Measurements from ENCODE around the gene THAP7. TPM values are rescaled to one million over a fixed set of nuclear protein-coding genes. Genes with fewer than 3 reads are reported as not detected.

Gene THAP7
- total and polyA plus RNA-seq, 9 of the 15 experiments (the other 6 are each of a cell fraction or from before 2014, with no cell fraction given), result 7.9 to 263 (median 84.1) TPM

DNA sequence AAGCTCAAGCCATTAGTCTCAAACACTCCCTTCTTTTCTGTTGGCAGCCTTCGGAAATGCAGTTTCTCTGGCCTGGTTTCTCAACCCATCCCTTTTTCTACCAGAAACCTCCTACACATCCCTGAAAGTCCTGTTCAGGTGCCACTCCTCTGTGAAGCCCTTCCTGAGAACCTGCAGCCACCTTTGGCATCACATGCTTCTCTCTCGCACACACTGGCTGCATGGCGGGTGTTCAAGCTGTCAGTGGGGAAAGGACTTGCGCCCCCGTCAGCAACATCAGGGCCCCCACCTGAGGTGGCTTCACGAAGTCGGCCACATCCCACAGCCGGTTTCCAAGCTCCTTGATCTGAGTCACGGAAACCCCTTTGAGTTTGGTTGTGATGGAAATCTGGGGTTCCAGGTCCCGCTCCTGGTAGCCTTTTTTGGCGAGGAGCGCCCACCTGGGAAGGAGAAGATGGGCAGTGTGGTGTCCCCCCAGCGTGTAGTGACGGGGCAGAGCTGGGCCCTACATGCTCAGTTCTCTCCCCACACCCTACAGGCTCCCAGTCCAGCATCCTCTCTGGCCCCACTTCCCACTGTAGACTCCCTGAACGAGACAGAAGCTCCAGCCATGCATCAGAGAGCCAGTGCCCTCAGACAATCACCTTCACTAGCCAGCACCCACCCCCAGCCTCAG lies 42.1 kb upstream of the THAP7 start (continued):
- TF ChIP-seq, protein P1, sequence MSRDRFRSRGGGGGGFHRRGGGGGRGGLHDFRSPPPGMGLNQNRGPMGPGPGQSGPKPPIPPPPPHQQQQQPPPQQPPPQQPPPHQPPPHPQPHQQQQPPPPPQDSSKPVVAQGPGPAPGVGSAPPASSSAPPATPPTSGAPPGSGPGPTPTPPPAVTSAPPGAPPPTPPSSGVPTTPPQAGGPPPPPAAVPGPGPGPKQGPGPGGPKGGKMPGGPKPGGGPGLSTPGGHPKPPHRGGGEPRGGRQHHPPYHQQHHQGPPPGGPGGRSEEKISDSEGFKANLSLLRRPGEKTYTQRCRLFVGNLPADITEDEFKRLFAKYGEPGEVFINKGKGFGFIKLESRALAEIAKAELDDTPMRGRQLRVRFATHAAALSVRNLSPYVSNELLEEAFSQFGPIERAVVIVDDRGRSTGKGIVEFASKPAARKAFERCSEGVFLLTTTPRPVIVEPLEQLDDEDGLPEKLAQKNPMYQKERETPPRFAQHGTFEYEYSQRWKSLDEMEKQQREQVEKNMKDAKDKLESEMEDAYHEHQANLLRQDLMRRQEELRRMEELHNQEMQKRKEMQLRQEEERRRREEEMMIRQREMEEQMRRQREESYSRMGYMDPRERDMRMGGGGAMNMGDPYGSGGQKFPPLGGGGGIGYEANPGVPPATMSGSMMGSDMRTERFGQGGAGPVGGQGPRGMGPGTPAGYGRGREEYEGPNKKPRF (IDR thresholded peaks at IDR 0.05; ENCODE audit: low read depth, low read length), result no peak
- TF ChIP-seq, protein P2, sequence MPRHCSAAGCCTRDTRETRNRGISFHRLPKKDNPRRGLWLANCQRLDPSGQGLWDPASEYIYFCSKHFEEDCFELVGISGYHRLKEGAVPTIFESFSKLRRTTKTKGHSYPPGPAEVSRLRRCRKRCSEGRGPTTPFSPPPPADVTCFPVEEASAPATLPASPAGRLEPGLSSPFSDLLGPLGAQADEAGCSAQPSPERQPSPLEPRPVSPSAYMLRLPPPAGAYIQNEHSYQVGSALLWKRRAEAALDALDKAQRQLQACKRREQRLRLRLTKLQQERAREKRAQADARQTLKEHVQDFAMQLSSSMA (CRISPR knock-in tag; IDR thresholded peaks at IDR 0.05), result no peak
- 0 out of 2 replicates have a peak, but pooled peaks have one; percentile 6 for TF ChIP-seq ZNF586 (CRISPR knock-in tag; conservative IDR thresholded peaks at IDR 0.05)
- TF ChIP-seq, protein P3, sequence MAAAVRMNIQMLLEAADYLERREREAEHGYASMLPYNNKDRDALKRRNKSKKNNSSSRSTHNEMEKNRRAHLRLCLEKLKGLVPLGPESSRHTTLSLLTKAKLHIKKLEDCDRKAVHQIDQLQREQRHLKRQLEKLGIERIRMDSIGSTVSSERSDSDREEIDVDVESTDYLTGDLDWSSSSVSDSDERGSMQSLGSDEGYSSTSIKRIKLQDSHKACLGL (CRISPR knock-in tag; IDR thresholded peaks at IDR 0.05; ENCODE audit: borderline replicate concordance, poor library complexity, severe bottlenecking), result peak; percentile 2
- TF ChIP-seq, protein P4, sequence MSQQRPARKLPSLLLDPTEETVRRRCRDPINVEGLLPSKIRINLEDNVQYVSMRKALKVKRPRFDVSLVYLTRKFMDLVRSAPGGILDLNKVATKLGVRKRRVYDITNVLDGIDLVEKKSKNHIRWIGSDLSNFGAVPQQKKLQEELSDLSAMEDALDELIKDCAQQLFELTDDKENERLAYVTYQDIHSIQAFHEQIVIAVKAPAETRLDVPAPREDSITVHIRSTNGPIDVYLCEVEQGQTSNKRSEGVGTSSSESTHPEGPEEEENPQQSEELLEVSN (IDR thresholded peaks at IDR 0.05; ENCODE audit: borderline replicate concordance in 1 of 2, extremely low read depth in 1 of 2, insufficient read depth in 1 of 2, insufficient read length in 1 of 2, low read depth in 1 of 2, low read length in 1 of 2, poor library complexity in 1 of 2, severe bottlenecking in 1 of 2), result no peak
- no peak for TF ChIP-seq CEBPG (CRISPR knock-in tag; IDR thresholded peaks at IDR 0.05)
- TF ChIP-seq CEBPG (tag; conservative IDR thresholded peaks at IDR 0.05 in 1 of 2, IDR thresholded peaks at IDR 0.05 in 1 of 2), result no peak
- no peak for TF ChIP-seq ZZZ3 (IDR thresholded peaks at IDR 0.05)
- TF ChIP-seq MEIS2 (IDR thresholded peaks at IDR 0.05; ENCODE audit: partially characterized antibody), result no peak
- TF ChIP-seq PHF21A (IDR thresholded peaks at IDR 0.05; ENCODE audit: borderline replicate concordance, low read depth), result no peak
- no peak for TF ChIP-seq LARP7 (IDR thresholded peaks at IDR 0.05)
- no peak for TF ChIP-seq ZNF232 (CRISPR knock-in tag; IDR thresholded peaks at IDR 0.05)
- TF ChIP-seq, protein P5, sequence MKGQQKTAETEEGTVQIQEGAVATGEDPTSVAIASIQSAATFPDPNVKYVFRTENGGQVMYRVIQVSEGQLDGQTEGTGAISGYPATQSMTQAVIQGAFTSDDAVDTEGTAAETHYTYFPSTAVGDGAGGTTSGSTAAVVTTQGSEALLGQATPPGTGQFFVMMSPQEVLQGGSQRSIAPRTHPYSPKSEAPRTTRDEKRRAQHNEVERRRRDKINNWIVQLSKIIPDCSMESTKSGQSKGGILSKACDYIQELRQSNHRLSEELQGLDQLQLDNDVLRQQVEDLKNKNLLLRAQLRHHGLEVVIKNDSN (CRISPR knock-in tag; IDR thresholded peaks at IDR 0.05), result 0 out of 2 replicates have a peak, but pooled peaks have one; percentile 19
- no peak for TF ChIP-seq ZFP1 (CRISPR knock-in tag; IDR thresholded peaks at IDR 0.05)
- TF ChIP-seq U2AF1 (optimal IDR thresholded peaks at IDR 0.05; ENCODE audit: low read depth, low read length), result no peak
